ENCODE results near the gene CFAP20DC. TPM values are rescaled to one million over a fixed set of nuclear protein-coding genes. Genes with fewer than 3 reads are reported as not detected.
"Not testable (repeated sequence)": the region's sequence is repeated elsewhere in the genome, so short reads cannot be mapped to it uniquely, and the experiment has no call there.

Gene CFAP20DC
- total and polyA plus RNA-seq, 12 donors = 0.35 to 6.0 (median 2.0) TPM

DNA sequence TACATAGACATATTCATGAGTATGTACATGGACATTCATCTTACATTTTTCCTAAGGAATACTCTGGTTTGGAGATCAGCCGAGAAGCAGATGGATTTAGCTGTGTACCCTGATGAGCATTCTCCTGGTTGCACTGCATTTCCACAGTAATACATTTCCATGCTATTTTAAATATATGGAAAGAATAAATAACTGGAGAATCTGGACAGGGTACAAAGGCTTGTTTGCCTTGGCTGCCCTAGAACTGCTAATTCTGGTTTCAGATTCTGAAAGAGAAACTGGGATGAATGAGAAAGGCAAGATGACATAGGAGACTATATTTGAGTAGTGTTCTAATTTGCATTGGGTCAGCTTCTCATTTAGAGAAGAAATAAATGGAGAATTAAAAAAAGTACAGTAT is 192.4 kb downstream of the CFAP20DC start:
- Histone ChIP-seq H3K27ac (no peak overlapping the region), H3K9me3 (replicated peaks in 1 of 3) (no peaks in the 10 kb centered on the region), H3K4me3 (no peak overlapping the region), H3K4me1 (replicated peaks in 1 of 2) (no peaks in the 10 kb centered on the region), H3K27me3 (no peaks in the 10 kb centered on the region), H3K36me3 (replicated peaks in 1 of 2) (no peaks in the 10 kb centered on the region)
- no peak for TF ChIP-seq POLR2A (IDR thresholded peaks at IDR 0.05)
- TF ChIP-seq, protein P1, sequence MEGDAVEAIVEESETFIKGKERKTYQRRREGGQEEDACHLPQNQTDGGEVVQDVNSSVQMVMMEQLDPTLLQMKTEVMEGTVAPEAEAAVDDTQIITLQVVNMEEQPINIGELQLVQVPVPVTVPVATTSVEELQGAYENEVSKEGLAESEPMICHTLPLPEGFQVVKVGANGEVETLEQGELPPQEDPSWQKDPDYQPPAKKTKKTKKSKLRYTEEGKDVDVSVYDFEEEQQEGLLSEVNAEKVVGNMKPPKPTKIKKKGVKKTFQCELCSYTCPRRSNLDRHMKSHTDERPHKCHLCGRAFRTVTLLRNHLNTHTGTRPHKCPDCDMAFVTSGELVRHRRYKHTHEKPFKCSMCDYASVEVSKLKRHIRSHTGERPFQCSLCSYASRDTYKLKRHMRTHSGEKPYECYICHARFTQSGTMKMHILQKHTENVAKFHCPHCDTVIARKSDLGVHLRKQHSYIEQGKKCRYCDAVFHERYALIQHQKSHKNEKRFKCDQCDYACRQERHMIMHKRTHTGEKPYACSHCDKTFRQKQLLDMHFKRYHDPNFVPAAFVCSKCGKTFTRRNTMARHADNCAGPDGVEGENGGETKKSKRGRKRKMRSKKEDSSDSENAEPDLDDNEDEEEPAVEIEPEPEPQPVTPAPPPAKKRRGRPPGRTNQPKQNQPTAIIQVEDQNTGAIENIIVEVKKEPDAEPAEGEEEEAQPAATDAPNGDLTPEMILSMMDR (IDR thresholded peaks at IDR 0.05) = no peak
- 72 to 81% (median 80%) methylated on average over 1 of the region's 1 CpG for WGBS, 4 donors
- DNase-seq = no peak
- intact Hi-C loops (cut with DNase I) = no loop called here

GRCh38 chr3:58848826-58849225 is 201.0 kb downstream of the CFAP20DC start:
- DNase-seq = no peak
- intact Hi-C loops (cut with DNase I) = no loop called here
- Histone ChIP-seq H3K4me3 (no peak overlapping the region), H3K9me3 (replicated peaks in 1 of 3) (no peaks in the 10 kb centered on the region), H3K27me3 (no peaks in the 10 kb centered on the region), H3K36me3 (replicated peaks in 1 of 2) (no peaks in the 10 kb centered on the region), H3K4me1 (replicated peaks in 1 of 2) (no peaks in the 10 kb centered on the region), H3K27ac (no peak overlapping the region)
- WGBS, 4 donors = 71 to 86% (median 81%) methylated on average over 7 of the region's 7 CpGs
- TF ChIP-seq POLR2A (IDR thresholded peaks at IDR 0.05) = no peak
- TF ChIP-seq, protein P1 (IDR thresholded peaks at IDR 0.05) = no peak

GRCh38 chr3:58842050-58842747 is 207.6 kb downstream of the CFAP20DC start:
- not testable (repeated sequence) for DNase-seq
- WGBS, 4 donors = 81 to 91% (median 87%) methylated on average over 9 to 14 of the region's 34 CpGs

GRCh38 chr3:58840949-58841348 is 208.9 kb downstream of the CFAP20DC start:
- H3K27me3 ChIP-seq = no peaks in the 10 kb centered on the region

More at GRCh38 chr3:58842050-58842747, 207.6 kb downstream of the CFAP20DC start:
- H3K4me1 ChIP-seq (replicated peaks in 1 of 2); H3K27ac ChIP-seq; H3K4me3 ChIP-seq; H3K27me3 ChIP-seq; H3K9me3 ChIP-seq (replicated peaks in 1 of 3); H3K36me3 ChIP-seq (replicated peaks in 1 of 2); intact Hi-C loops (cut with DNase I): not testable (repeated sequence)

More at GRCh38 chr3:58840949-58841348, 208.9 kb downstream of the CFAP20DC start:
- no peaks in the 10 kb centered on the region for H3K4me1 ChIP-seq (replicated peaks in 1 of 2)
- TF ChIP-seq, protein P1 (IDR thresholded peaks at IDR 0.05) = no peak
- no peak for TF ChIP-seq POLR2A (IDR thresholded peaks at IDR 0.05)
- intact Hi-C loops (cut with DNase I) = no loop called here
- no peak overlapping the region for H3K27ac ChIP-seq
- DNase-seq = no peak
- H3K4me3 ChIP-seq = no peak overlapping the region
- H3K36me3 ChIP-seq (replicated peaks in 1 of 2) = no peaks in the 10 kb centered on the region
- no peaks in the 10 kb centered on the region for H3K9me3 ChIP-seq (replicated peaks in 1 of 3)
